ENCODE data around the gene COX19.

DNA sequence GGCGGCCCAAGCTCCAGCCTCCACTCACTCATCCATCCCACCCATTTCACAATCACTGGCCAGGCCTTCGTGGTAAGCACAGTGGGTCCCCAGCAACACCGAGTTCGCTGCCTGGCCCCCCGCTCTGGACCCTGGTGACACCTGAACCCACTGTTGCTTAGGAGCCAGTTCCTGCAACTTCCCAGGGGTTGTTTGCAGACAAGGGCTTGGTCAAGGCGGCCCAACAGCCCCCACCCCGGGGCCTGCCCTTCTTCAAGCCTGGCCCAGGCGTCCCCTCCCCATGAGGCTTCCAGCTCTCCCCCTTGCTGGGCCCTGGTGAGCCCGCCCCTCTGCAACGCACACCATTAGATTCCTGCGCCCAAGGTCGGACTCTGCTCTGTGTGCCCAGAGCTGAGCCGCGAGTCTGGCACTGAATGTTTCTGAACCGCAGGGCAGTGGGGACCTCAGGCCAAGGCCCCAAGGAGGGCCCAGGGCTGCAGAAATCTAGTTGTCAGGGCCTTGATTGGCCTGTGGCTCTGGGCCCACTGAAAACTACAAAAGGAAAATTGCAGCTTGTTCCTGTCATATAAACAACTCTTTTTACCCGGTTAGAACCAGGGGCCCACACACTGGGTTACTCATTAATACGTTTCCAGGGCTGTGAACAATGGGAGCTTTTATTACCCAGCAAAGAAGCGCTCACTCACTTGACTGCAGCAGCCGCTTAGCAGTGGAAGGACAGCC is 2.1 kb upstream of the COX19 start:
- TF ChIP-seq CTCF (conservative IDR thresholded peaks at IDR 0.05): no peak
- no peak for TF ChIP-seq ZFX (IDR thresholded peaks at IDR 0.05)

Data from C4-2B (cell line).